Endothelial cell of umbilical vein (primary cell): ENCODE measurements around the gene BNC2. TPM values are rescaled to one million over a fixed set of nuclear protein-coding genes. Genes with fewer than 3 reads are reported as not detected.

ENCODE experiments used
- BruUV-seq: library from RNA; stranded (reverse); fragments of 400-500 nt; replicated peaks from 2 replicates; lab custom pipeline; 2021; lab: Mats Ljungman, UMichigan
- CTCF ChIA-PET: fragments of 300-600, 350-600 bp; sonication (Branson Sonifier 250); formaldehyde crosslinking; loops from one replicate; lab custom pipeline; 2021; ENCODE audit warnings: antibody characterized with exemption, inconsistent platforms; lab: Charles Lee
- POLR2A ChIA-PET: fragments of 300-600, 350-600 bp; sonication (Branson Sonifier 250); formaldehyde crosslinking; loops from one replicate; lab custom pipeline; 2021; ENCODE audit warnings: antibody characterized with exemption, inconsistent platforms; lab: Charles Lee
- DNase-seq: peaks from one replicate; pipeline ENCODE4 v3.0.0-alpha.2; 2011; ENCODE audit warnings: low read depth, low spot score
- FAIRE-seq: peaks from 2 replicates; lab custom pipeline; 2011; peaks lifted over from hg19 to GRCh38; lab: Jason Lieb, UNC
- H2AFZ ChIP-seq: 2 replicates; pipeline ENCODE4 v1.6.0; 2012; ENCODE audit warnings: low read depth, low read length, control low read depth, inconsistent platforms
- H3K27ac ChIP-seq: 2 replicates; pipeline ENCODE4 v1.5.1; 2011; ENCODE audit warnings: low read depth, mild to moderate bottlenecking, control low read depth, low read length, moderate library complexity; ENCODE audit not compliant: insufficient read depth
- H3K27me3 ChIP-seq, 2 experiments: 2 replicates each; pipeline versions ENCODE4 v1.6.0 to v1.6.1; 2011; ENCODE audit warnings: low read length in 2 of 2, mixed read lengths in 1 of 2; ENCODE audit not compliant: control insufficient read depth in 2 of 2, insufficient read depth in 2 of 2
- H3K36me3 ChIP-seq, 2 experiments: 2 replicates in 1 of 2; 3 replicates in 1 of 2; pipeline ENCODE4 v1.5.1; 2011; ENCODE audit warnings: low read length in 2 of 2, mild to moderate bottlenecking in 1 of 2, moderate library complexity in 1 of 2; ENCODE audit not compliant: control insufficient read depth in 2 of 2, insufficient read depth in 2 of 2; ENCODE audit errors: extremely low read depth in 1 of 2
- H3K4me1 ChIP-seq: 3 replicates; pipeline ENCODE4 v1.5.1; 2011; ENCODE audit warnings: mild to moderate bottlenecking, low read length; ENCODE audit not compliant: control insufficient read depth, insufficient read depth; ENCODE audit errors: extremely low read depth
- H3K4me2 ChIP-seq: 2 replicates; pipeline ENCODE4 v1.6.1; 2011; ENCODE audit warnings: low read length, control low read depth, mixed read lengths; ENCODE audit not compliant: insufficient read depth
- H3K4me3 ChIP-seq, 3 experiments: fragments of 200-600 bp in 1 of 3; sonication (generic), shearing (Covaris generic) in 1 of 3; replicated peaks in 1 of 3; 2 replicates each; pipeline ENCODE4 v1.5.1; 2011 to 2016; ENCODE audit warnings: control low read depth in 3 of 3, low read length in 3 of 3, mild to moderate bottlenecking in 2 of 3, inconsistent platforms in 1 of 3, low read depth in 1 of 3, moderate library complexity in 1 of 3; ENCODE audit not compliant: insufficient read depth in 1 of 3
- H3K79me2 ChIP-seq: 2 replicates; pipeline ENCODE4 v1.6.0; 2012; ENCODE audit warnings: low read length, inconsistent platforms; ENCODE audit not compliant: control insufficient read depth, insufficient read depth
- H3K9ac ChIP-seq: replicated peaks from 2 replicates; pipeline ENCODE3; 2011; ENCODE audit warnings: low read length, control low read depth; ENCODE audit not compliant: insufficient read depth; ENCODE audit errors: extremely low read depth
- H3K9me1 ChIP-seq: replicated peaks from 3 replicates; pipeline ENCODE4 v1.6.0; 2011; ENCODE audit warnings: mild to moderate bottlenecking, low read length; ENCODE audit not compliant: control insufficient read depth, insufficient read depth; ENCODE audit errors: extremely low read depth
- H3K9me3 ChIP-seq: replicated peaks from 2 replicates; pipeline ENCODE4 v1.5.1; 2012; ENCODE audit warnings: low read length, inconsistent platforms; ENCODE audit not compliant: control insufficient read depth, insufficient read depth
- H4K20me1 ChIP-seq: replicated peaks from 2 replicates; pipeline ENCODE3; 2011; ENCODE audit warnings: mild to moderate bottlenecking, low read length; ENCODE audit not compliant: control insufficient read depth, insufficient read depth; ENCODE audit errors: extremely low read depth
- CTCF ChIP-seq, 2 donors: IDR thresholded peaks; 1 replicate in 1 of 2; 2 replicates in 1 of 2; pipeline ENCODE4 v1.5.1; 2011; ENCODE audit warnings: low read length in 2 of 2, mild to moderate bottlenecking in 2 of 2, moderate library complexity in 2 of 2, control low read depth in 1 of 2, inconsistent platforms in 1 of 2, low read depth in 1 of 2; ENCODE audit not compliant: insufficient read depth in 1 of 2; ENCODE audit errors: extremely low read depth in 1 of 2
- EZH2 ChIP-seq: IDR thresholded peaks from 2 replicates; pipeline ENCODE4 v1.6.1; 2012; ENCODE audit warnings: borderline replicate concordance, low read depth, mild to moderate bottlenecking, moderate library complexity, low read length, inconsistent platforms; ENCODE audit not compliant: severe bottlenecking
- FOS ChIP-seq: IDR thresholded peaks from 2 replicates; pipeline ENCODE4 v1.6.1; 2011; ENCODE audit warnings: mild to moderate bottlenecking, low read length, moderate library complexity, borderline replicate concordance; ENCODE audit not compliant: insufficient read depth
- GATA2 ChIP-seq: IDR thresholded peaks from 2 replicates; pipeline ENCODE4 v1.7.0; 2011; ENCODE audit warnings: low read depth, mild to moderate bottlenecking, moderate library complexity, mixed read lengths, low read length; ENCODE audit not compliant: insufficient read length, insufficient read depth
- JUN ChIP-seq: IDR thresholded peaks from 2 replicates; pipeline ENCODE4 v1.6.1; 2011; ENCODE audit warnings: borderline replicate concordance, low read depth; ENCODE audit not compliant: insufficient read length, insufficient read depth
- MAX ChIP-seq: IDR thresholded peaks from 2 replicates; pipeline ENCODE4 v1.6.1; 2011; ENCODE audit not compliant: insufficient read depth, insufficient read length
- MYC ChIP-seq: IDR thresholded peaks from one replicate; pipeline ENCODE4 v1.6.1; 2011; ENCODE audit warnings: mild to moderate bottlenecking, low read depth, low read length
- POLR2A ChIP-seq: IDR thresholded peaks from 2 replicates; pipeline ENCODE4 v1.6.1; 2012; ENCODE audit warnings: low read depth, mild to moderate bottlenecking, control low read depth, low read length
- POLR2AphosphoS5 ChIP-seq: IDR thresholded peaks from 2 replicates; pipeline ENCODE4 v1.6.1; 2012; ENCODE audit warnings: low read depth, mild to moderate bottlenecking, control low read depth, low read length, moderate library complexity; ENCODE audit not compliant: insufficient read depth
- dilution Hi-C: fragments of 300-500 bp; cut with MboI; formaldehyde crosslinking; loops from one replicate; pipeline ENCODE4 v1.15.0; 2019; ENCODE audit warnings: low sequenced_read_pairs; ENCODE audit not compliant: extremely low pct_ligation_motif_present
- intact Hi-C: fragments of 100-400 bp; cut with micrococcal nuclease; formaldehyde crosslinking; loops from one replicate; pipeline ENCODE4 v1.10.0; 2022
- polyA plus RNA-seq, 4 experiments: library from polyadenylated mRNA; depleted of rRNA in 3 of 4; stranded (reverse) in 3 of 4; unstranded in 1 of 4; fragments of >200 nt; gene quantifications; 2 replicates each; pipeline versions ENCODE4 v1.2.1 to v1.2.3, GENCODE V29; 2011 to 2012; ENCODE audit warnings: missing spikeins in 1 of 4
- total RNA-seq: library from RNA; stranded (reverse); gene quantifications from 2 replicates; pipeline ENCODE4 v1.2.3, GENCODE V29; 2021

The BNC2 gene
- total and polyA plus RNA-seq, 2 donors (not counting 3 experiments of a cell fraction or from before 2014, with no cell fraction given), result 12.1 to 34.3 TPM

GRCh38 chr9:16361939-16362338 lies 508.5 kb downstream of the BNC2 start:
- no peak overlapping the region for H3K9ac ChIP-seq
- no peaks in the 10 kb centered on the region for H3K9me1 ChIP-seq
- intact Hi-C loops, result loop anchor here (2.0 to 10.0 kb wide), 2 partner anchors 17 to 167 kb away; no protein-coding TSS in a partner anchor
- FAIRE-seq (no peak), DNase-seq (no peak)
- H2AFZ ChIP-seq, result no peak overlapping the region
- H3K27ac ChIP-seq, result no peak overlapping the region
- no peaks in the 10 kb centered on the region for H4K20me1 ChIP-seq
- BruUV-seq, result no TSS peak
- H3K9me3 ChIP-seq, result no peaks in the 10 kb centered on the region
- dilution Hi-C loops, result no loop called here
- no peak overlapping the region for H3K4me2 ChIP-seq
- H3K4me3 ChIP-seq, result no peak overlapping the region
- ChIA-PET CTCF (no interaction called here), POLR2A (no interaction called here)
- TF ChIP-seq POLR2AphosphoS5 (no peak), MAX (no peak), CTCF (IDR thresholded peaks at IDR 0.05; ENCODE audit: extremely low read depth in 1 of 2, insufficient read depth in 1 of 2, low read depth in 1 of 2, low read length in 2 of 2) (no peak), JUN (no peak), POLR2A (no peak), MYC (no peak), GATA2 (no peak), FOS (no peak), EZH2 (no peak)
- no peaks in the 10 kb centered on the region for H3K27me3 ChIP-seq
- peaks cover 30% of the 10 kb centered on the region for H3K4me1 ChIP-seq
- H3K36me3 ChIP-seq, result no peaks in the 10 kb centered on the region
- H3K79me2 ChIP-seq, result no peaks in the 10 kb centered on the region
